ENCODE data around the gene DND1.
A peak's percentile ranks its signal among the peaks of the same experiment; 100 is the strongest.
"Not testable (repeated sequence)": the region's sequence is repeated elsewhere in the genome, so short reads cannot be mapped to it uniquely, and the experiment has no call there.

Gene DND1

DNA sequence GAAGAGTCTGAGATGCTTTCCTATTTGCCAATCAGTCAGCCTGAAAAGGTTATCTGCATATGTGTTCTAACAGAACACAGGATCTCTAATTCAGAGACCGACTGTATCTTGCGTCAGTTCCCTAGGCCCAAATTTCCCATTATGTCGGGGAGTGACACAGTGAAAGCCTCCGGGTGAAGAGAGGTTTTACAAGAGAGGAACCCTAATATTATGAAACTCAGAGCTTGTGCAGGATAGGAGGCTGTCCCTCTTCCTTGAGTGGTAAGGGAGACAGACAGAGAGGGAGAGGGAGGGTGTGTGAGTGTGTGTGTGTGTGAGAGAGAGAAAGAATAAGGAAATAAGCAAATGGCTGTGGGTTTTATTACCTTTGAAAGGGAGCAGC is 42.3 kb downstream of the DND1 start:
- DNase-seq (ENCODE audit: low read depth) = no peak

GRCh38 chr5:140630292-140631035 is 42.9 kb downstream of the DND1 start:
- peak; percentile 13 for DNase-seq (ENCODE audit: low read depth)

GRCh38 chr5:140628711-140629110 is 44.7 kb downstream of the DND1 start:
- DNase-seq (ENCODE audit: low read depth) = no peak

DNA sequence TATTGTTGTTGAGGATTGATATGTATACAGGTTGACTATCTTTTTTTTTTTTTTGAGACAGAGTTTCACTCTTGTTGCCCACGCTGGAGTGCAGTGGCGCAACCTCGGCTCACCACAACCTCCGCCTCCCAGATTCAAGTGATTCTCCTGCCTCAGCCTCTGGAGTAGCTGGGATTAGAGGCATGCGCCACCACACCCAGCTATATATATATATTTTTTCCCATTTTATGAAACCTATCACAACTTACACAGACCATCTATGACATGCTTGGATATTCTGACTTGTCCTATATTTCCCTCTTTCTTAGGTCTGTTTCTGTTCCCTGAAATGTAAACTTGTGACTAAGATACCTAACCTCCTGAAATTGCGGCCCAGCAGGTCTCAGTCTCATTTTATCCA is 45.4 kb downstream of the DND1 start:
- DNase-seq (ENCODE audit: low read depth) = no peak

GRCh38 chr5:140624886-140625285 is 48.5 kb downstream of the DND1 start:
- not testable (repeated sequence) for DNase-seq (ENCODE audit: low read depth)

GRCh38 chr5:140623061-140623460 is 50.3 kb downstream of the DND1 start:
- not testable (repeated sequence) for DNase-seq (ENCODE audit: low read depth)

DNA sequence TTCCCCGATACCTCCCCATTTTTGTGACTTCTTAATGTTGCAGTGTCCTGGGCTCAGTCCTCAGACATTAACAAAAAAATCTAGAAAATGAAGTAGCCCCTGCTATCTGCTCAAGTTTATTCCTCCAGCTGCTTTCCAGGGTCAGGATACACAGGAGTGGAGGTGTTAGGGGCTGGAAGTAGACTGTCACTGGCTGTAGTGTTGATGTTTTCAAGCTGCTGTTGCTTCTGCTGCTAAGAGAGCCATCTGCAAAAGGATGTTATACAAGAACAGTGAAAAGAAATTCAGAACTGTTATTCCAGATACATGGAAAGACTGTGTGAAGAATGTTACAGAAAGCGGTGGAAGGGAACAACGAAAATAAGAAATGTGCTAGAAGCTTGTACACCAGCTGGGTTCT is 51.1 kb downstream of the DND1 start:
- DNase-seq (ENCODE audit: low read depth) = no peak
